Prostate gland (tissue), 2 donors: ENCODE results near the gene VAV2.

Source experiments
- CTCF ChIP-seq, 4 experiments: fragments of 200-600 bp in 2 of 4; fragments of 450-650 bp in 2 of 4; sonication (generic) in 2 of 4; IDR thresholded peaks; 1 replicate in 3 of 4; 2 replicates in 1 of 4; pipeline ENCODE4 v1.5.1; 2016 to 2019; ENCODE audit warnings: antibody characterized with exemption in 4 of 4, mild to moderate bottlenecking in 2 of 4, moderate library complexity in 2 of 4
- POLR2A ChIP-seq: fragments of 450-650 bp; IDR thresholded peaks from one replicate; pipeline ENCODE4 v1.6.1; 2016; ENCODE audit warnings: antibody characterized with exemption, mild to moderate bottlenecking
- POLR2AphosphoS5 ChIP-seq: sonication (generic); formaldehyde crosslinking; IDR thresholded peaks from one replicate; pipeline ENCODE4 v1.6.1; 2017; ENCODE audit warnings: antibody characterized with exemption

GRCh38 chr9:133800266-133800665, 191.9 kb downstream of the VAV2 start:
- TF ChIP-seq CTCF (IDR thresholded peaks at IDR 0.05) (no peak), POLR2AphosphoS5 (no peak), POLR2A (no peak)
